ENCODE measurements around the gene FBXO42. TPM values are rescaled to one million over a fixed set of nuclear protein-coding genes. Genes with fewer than 3 reads are reported as not detected.

Gene FBXO42
- total and polyA plus RNA-seq, 2 experiments from 2014 or later = 6.0 to 20.7 TPM

GRCh38 chr1:16266411-16267118, 85.7 kb downstream of the FBXO42 start:
- Mint-ChIP-seq H3K27me3 (ENCODE audit: insufficient read depth, low read depth, poor library complexity) (no peaks in the 10 kb centered on the region), H3K4me3 (no peak overlapping the region), H3K4me1 (peaks cover 17% of the 10 kb centered on the region; the same call in 2 of the 3 replicates), H3K36me3 (ENCODE audit: low read depth) (no peaks in the 10 kb centered on the region; the same call in 2 of the 3 replicates), H3K9me3 (no peaks in the 10 kb centered on the region), H3K27ac (no peak overlapping the region)
- Histone ChIP-seq H3K36me3 (ENCODE audit: insufficient read depth) (no peaks in the 10 kb centered on the region), H3K4me2 (no peak overlapping the region), H3K79me2 (replicated peaks; ENCODE audit: insufficient read depth) (no peaks in the 10 kb centered on the region; the same call in none of the 2 replicates), H3K27ac (ENCODE audit: low read depth) (no peak overlapping the region), H3K4me3 (no peak overlapping the region), H3K27me3 (ENCODE audit: insufficient read depth) (no peaks in the 10 kb centered on the region), H3K9me2 (ENCODE audit: insufficient read depth) (no peaks in the 10 kb centered on the region), H4K20me1 (replicated peaks; ENCODE audit: insufficient read depth) (peaks cover 4% of the 10 kb centered on the region), H2AFZ (no peak overlapping the region), H3K4me1 (ENCODE audit: insufficient read depth) (peaks cover 8% of the 10 kb centered on the region; the same call in 1 of the 2 replicates), H3F3A (replicated peaks; ENCODE audit: low read depth) (no peaks in the 10 kb centered on the region)
- DNase-seq (ENCODE audit: low spot score) (no peak), ATAC-seq (no peak)
- TF ChIP-seq, protein P1, sequence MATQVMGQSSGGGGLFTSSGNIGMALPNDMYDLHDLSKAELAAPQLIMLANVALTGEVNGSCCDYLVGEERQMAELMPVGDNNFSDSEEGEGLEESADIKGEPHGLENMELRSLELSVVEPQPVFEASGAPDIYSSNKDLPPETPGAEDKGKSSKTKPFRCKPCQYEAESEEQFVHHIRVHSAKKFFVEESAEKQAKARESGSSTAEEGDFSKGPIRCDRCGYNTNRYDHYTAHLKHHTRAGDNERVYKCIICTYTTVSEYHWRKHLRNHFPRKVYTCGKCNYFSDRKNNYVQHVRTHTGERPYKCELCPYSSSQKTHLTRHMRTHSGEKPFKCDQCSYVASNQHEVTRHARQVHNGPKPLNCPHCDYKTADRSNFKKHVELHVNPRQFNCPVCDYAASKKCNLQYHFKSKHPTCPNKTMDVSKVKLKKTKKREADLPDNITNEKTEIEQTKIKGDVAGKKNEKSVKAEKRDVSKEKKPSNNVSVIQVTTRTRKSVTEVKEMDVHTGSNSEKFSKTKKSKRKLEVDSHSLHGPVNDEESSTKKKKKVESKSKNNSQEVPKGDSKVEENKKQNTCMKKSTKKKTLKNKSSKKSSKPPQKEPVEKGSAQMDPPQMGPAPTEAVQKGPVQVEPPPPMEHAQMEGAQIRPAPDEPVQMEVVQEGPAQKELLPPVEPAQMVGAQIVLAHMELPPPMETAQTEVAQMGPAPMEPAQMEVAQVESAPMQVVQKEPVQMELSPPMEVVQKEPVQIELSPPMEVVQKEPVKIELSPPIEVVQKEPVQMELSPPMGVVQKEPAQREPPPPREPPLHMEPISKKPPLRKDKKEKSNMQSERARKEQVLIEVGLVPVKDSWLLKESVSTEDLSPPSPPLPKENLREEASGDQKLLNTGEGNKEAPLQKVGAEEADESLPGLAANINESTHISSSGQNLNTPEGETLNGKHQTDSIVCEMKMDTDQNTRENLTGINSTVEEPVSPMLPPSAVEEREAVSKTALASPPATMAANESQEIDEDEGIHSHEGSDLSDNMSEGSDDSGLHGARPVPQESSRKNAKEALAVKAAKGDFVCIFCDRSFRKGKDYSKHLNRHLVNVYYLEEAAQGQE (IDR thresholded peaks at IDR 0.05; ENCODE audit: unreplicated experiment) = no peak
- TF ChIP-seq JUNB (IDR thresholded peaks at IDR 0.05; ENCODE audit: unreplicated experiment) = no peak
- TF ChIP-seq EZH2 (IDR thresholded peaks at IDR 0.05; ENCODE audit: low read depth, unreplicated experiment) = no peak
- TF ChIP-seq, protein P2, sequence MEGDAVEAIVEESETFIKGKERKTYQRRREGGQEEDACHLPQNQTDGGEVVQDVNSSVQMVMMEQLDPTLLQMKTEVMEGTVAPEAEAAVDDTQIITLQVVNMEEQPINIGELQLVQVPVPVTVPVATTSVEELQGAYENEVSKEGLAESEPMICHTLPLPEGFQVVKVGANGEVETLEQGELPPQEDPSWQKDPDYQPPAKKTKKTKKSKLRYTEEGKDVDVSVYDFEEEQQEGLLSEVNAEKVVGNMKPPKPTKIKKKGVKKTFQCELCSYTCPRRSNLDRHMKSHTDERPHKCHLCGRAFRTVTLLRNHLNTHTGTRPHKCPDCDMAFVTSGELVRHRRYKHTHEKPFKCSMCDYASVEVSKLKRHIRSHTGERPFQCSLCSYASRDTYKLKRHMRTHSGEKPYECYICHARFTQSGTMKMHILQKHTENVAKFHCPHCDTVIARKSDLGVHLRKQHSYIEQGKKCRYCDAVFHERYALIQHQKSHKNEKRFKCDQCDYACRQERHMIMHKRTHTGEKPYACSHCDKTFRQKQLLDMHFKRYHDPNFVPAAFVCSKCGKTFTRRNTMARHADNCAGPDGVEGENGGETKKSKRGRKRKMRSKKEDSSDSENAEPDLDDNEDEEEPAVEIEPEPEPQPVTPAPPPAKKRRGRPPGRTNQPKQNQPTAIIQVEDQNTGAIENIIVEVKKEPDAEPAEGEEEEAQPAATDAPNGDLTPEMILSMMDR (conservative IDR thresholded peaks at IDR 0.05; ENCODE audit: low read depth in 2 of 2) = no peak
- no peak for TF ChIP-seq NANOG (IDR thresholded peaks at IDR 0.05; ENCODE audit: borderline replicate concordance)
- TF ChIP-seq ETS1 (IDR thresholded peaks at IDR 0.05) = no peak
- TF ChIP-seq POLR2AphosphoS5 (IDR thresholded peaks at IDR 0.05; ENCODE audit: low read depth) = no peak

GRCh38 chr1:16262067-16262466, 90.2 kb downstream of the FBXO42 start:
- Mint-ChIP-seq H3K4me1 (peaks cover 13% of the 10 kb centered on the region), H3K9me3 (no peaks in the 10 kb centered on the region), H3K27me3 (ENCODE audit: insufficient read depth, low read depth, poor library complexity) (no peaks in the 10 kb centered on the region), H3K27ac (no peak overlapping the region), H3K36me3 (ENCODE audit: low read depth) (no peaks in the 10 kb centered on the region), H3K4me3 (no peak overlapping the region)
- no peak overlapping the region for H3K27ac ChIP-seq (ENCODE audit: low read depth)
- no peak for TF ChIP-seq ZNF331 (CRISPR knock-in tag; IDR thresholded peaks at IDR 0.05; ENCODE audit: low read depth)
- no peak for TF ChIP-seq EZH2phosphoT487 (IDR thresholded peaks at IDR 0.05; ENCODE audit: unreplicated experiment)
- no peak for TF ChIP-seq JUNB (IDR thresholded peaks at IDR 0.05; ENCODE audit: unreplicated experiment)
- H4K20me1 ChIP-seq (replicated peaks; ENCODE audit: insufficient read depth) = peaks cover 10% of the 10 kb centered on the region; the same call in 1 of the 2 replicates
- no peak overlapping the region for H3K4me3 ChIP-seq
- DNase-seq (ENCODE audit: low spot score) (no peak), ATAC-seq (no peak)
- no peak overlapping the region for H3K4me2 ChIP-seq
- no peak overlapping the region for H2AFZ ChIP-seq
- H3K4me1 ChIP-seq (ENCODE audit: insufficient read depth) = peaks cover 4% of the 10 kb centered on the region; the same call in 1 of the 2 replicates
- H3K79me2 ChIP-seq (replicated peaks; ENCODE audit: insufficient read depth) = no peaks in the 10 kb centered on the region; the same call in none of the 2 replicates
- no peaks in the 10 kb centered on the region for H3F3A ChIP-seq (replicated peaks; ENCODE audit: low read depth)
- H3K9me2 ChIP-seq (ENCODE audit: insufficient read depth) = no peaks in the 10 kb centered on the region
- H3K27me3 ChIP-seq (ENCODE audit: insufficient read depth) = no peaks in the 10 kb centered on the region
- no peaks in the 10 kb centered on the region for H3K36me3 ChIP-seq (ENCODE audit: insufficient read depth)
